HG03457 (cell line): ENCODE results near the gene EPB41L1.

Experiments
- ATAC-seq: cut with Tn5 transposase; IDR thresholded peaks from one replicate; pipeline ENCODE4 v1.9.1; 2021; ENCODE audit warnings: moderate number of reproducible peaks; ENCODE audit not compliant: unreplicated experiment

Gene EPB41L1

DNA sequence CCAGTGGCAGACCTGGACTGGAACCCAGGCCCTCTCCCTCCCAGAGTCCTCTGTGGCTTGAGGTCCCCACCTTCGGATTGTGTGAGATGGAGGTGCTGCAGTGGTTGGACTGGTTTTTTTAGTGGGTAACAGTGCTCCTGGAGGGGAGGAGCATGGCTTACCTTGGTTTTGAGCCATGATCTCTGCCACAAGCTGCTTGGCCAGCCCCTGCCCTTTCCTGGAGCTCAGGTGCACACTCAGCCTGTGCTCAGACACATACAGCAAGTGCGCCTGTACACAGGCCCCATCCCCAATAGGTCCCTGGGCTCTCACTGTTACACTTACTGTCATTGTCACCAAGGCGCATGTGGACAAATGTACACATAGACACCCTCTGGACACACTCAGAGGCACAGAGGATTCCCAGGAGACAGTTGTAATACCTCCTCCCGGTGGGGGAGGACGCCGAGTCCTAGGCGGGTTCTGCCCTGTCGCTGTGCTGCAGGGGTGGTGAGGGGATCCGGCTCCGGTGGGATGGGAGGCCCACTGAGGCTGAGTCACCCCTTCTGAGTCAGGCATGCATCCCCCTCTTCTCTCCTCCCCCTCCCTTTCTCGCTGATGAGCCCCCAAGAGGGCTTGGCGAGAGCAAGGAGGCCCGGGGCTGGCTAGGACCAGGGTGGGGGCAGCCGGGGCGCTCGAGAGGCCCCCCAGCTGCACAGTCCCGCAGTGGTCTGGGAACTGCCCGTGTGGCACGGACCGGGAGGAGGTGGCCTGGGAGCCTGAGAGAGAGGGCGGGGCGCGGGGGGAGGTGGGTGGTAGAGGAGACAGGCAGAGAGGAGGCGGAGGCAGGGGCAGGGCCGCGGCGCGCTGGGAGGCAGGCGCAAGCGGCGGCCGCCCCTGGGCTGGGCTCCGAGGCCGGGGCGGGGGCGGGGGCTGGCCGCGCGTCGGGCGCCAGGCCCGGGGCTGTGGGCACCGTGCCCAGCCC is 522 bp upstream of the EPB41L1 start:
- no peak for ATAC-seq

DNA sequence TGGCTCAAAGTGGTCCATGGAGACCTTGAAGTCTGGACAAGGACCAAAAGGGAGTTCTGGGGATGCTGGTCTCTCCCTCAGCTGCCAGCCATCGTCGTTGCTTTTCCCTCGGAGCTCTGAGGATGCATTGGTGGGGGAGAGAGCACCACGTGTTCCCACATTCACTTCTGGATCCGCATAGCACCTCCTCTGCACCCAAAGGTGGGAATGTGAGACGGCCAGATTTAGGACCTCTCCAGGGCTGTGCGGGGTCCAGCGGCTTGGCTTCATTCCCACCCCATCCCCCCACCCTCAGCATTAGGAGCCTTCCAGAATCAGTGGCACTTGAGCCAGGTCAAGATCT is 1.1 kb downstream of the EPB41L1 start:
- ATAC-seq, result no peak

DNA sequence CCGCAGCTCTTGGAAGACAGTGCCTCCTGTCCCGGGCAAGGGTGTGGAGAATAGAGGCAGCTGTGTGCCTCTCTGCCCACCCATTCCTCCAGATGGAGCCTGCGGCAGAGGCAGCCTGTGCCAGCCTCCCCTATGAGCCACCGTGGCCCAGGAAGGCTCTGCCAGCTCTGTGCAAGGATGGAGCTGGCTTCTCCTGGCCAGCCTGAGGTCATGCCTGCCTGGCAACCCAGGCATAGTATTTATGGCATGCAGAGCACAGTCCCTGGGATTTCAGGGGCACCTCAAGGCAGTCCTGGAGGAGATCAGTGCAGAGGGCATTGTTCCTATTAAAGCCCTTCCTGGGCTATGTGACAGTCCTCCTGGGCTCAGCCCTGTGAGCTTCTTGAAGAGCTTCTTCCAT is 1.5 kb downstream of the EPB41L1 start:
- no peak for ATAC-seq

DNA sequence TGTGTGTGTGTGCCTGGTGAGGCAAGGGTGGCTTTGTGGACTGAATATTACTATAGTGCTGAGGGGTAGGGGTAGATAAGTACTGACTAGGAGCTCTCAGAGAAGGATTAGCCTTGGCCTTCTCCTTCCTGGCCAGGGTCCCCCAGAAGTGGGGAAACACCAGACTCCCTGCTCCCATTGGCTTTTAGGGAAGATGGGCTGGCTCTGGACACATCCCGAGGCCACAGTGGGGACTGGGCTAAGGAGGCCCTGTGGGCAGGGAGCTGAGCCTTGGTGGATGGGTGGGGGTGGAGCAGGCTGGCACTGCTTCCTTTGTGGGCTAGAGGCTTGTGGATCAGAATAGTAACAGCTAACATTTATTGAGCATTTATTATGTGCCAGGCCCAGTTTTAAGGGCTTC is 3.1 kb downstream of the EPB41L1 start:
- ATAC-seq, result no peak

DNA sequence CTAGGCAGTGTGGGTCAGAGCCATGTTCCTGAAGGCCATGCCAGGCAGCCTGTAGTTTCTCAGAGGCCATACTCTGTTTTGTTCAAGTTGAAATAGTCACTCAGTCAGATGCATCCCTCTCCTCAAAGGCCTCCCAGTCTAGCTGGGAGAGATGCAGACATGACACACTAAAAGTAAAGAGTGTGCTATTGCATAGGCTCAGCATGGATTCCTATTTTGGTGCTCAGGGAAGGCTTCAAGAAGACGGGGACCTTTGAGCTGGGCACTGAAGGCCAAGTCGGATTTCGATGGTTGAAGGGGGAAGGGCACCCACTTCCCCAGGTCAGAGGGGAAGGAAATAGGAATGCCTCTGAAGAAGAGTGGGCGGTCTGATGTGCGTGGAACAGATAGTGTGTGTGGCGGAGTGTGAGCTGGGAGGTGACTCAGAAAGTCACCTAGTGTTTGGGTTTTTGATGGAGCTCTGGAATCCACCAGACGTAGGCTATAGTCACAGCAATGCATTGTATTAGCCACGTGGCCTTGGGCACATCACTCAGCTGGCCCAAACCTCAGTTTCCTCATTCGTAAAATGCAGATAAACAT is 3.7 kb downstream of the EPB41L1 start:
- ATAC-seq, result no peak

DNA sequence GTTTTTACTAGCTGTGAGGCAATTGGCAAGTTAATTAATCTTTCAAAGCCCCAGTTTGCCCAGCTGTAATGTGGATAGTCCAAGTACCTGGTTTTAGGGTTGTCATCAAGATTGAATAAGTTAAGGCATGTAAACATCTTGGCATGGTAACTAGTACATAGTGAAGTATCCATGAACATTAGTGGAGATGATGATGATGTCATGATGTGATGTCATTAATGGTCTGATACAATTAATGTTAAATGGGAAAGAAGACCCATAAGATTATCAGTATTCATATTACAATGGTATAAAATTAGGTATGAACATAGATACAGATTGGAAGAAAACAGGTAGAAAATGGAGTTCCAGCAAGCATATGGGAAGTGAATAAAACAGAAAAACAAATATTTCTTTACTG is 5.3 kb downstream of the EPB41L1 start:
- ATAC-seq, result no peak

DNA sequence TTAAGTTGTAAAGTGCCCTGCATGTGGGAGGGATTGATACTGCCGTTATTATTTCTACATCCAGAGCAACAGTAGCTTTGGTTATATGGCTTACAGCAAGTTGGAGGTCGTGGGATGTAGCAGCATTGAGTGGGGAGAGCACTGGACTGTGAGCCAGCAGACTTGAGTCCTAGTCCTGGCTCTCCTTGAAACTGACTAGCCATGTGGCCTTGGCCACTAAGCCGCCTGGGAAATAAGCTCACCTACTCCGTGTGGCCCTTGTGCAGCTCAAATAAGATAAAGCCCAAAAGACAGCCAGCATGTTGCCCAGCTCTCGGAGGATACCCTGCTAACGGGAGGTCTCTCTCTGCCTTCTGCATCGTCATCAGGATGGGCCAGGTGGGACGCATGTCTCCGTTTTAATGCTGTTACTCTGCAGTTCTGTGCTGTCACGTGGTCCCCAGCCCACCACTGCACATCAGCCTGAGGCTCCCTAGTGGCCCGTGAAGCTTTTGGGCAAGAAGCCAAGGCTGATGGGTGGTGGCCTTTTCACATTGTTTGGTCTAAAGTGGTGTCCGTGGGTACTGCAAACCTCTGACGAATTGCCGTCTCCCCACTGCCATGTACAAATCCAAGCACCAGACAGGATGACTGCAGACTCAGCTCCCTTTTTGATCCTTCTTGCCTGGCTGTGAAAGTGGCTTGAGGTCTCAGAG is 7.9 kb downstream of the EPB41L1 start:
- ATAC-seq, result no peak

DNA sequence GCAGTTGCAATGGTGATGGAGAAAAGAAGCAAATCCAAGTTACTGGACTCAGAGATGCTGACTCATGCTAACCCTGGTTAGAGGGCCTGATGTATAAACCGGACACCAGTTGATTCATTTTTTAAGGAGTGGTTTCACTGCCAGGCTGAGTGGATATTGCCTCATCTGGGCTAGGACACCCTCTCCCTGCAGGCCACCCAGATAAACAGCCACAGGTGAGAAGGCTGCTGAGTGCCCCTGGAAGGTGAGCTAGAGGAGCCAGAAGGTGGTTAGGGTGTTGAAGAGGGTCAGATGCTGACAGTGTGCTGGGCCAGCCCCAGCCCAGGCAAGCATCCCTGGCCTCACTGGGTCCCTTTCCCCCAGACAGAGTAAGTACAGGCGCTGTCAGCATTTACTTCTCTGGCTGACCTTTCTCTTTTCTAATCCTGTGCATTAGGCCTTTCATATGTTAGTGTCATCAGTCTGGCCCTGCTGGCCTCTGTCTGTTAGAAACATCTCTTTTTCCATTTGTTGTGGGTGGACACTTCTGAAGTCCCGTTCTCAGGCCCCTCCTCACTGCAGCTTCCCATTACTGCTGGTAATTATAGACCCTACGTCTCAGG is 13.5 kb downstream of the EPB41L1 start:
- ATAC-seq, result no peak

DNA sequence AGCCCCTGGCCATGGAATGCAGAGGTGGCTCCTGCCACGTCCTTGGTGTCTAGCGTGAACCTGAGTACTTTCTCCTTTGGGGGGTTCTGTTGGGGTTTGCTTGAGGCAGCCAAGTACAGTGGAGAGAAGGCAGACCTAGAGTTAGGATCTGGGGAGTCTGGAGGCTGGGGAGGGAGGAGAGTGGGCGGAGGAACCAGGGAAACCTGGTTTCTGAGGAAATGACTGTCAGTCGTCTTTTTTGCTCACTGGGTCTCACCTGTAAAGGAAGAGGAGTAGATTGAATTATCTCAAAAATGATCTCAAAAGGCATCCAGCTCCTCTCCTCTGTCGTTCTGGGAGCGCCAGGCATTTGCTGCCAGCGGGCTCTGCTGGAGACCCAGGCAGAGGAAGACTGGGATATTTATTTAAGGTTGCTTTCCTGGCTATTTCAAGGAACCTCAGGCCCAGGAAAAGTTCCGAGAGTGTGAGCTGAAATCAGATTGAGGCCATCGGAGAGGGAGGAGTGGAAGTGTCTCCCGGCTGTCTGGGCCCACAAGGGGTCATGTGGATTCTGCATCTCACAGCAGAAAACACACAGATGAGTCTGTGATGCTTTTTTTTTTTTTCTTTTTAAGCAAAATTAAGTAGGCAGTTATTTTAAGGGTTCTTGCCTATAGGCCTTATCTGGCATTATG is 16.1 kb downstream of the EPB41L1 start:
- ATAC-seq, result no peak

DNA sequence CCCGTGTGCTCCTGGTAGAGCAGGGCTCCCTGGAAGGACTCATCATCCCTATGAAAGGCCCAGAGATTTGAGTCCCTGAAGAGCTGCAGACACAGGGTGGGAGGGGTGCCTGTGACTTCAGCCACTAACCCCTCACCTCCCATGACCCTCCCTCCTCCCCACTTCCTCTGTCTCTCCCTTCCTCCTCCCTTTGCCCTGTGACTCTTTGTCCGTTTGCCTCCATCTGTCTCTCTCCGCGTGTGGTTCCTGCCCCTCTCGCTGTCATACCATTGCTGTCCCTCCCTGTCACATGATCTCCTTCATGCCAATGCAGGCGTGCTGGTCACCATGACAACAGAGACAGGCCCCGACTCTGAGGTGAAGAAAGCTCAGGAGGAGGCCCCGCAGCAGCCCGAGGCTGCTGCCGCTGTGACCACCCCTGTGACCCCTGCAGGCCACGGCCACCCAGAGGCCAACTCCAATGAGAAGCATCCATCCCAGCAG is 19.0 kb downstream of the EPB41L1 start:
- ATAC-seq, result no peak

DNA sequence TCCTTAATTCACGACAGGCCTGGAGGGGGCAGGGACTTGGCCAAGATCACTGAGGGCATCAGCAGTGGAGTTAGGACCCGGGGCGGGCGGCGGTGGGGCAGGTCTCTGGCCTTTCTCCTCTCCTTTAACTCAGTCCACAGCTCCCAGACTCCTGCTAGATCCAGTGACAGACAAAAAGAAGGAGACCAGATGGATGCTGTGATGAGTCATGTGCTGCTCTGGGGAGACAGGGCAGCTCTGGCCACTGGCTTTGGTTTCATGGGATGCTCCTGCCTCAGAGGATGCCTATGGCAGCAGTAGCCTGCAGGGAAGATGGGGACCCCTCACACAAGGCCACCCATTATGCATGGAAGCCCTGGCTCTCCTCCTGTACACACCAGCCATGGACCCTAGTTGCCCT is 20.5 kb downstream of the EPB41L1 start:
- no peak for ATAC-seq

DNA sequence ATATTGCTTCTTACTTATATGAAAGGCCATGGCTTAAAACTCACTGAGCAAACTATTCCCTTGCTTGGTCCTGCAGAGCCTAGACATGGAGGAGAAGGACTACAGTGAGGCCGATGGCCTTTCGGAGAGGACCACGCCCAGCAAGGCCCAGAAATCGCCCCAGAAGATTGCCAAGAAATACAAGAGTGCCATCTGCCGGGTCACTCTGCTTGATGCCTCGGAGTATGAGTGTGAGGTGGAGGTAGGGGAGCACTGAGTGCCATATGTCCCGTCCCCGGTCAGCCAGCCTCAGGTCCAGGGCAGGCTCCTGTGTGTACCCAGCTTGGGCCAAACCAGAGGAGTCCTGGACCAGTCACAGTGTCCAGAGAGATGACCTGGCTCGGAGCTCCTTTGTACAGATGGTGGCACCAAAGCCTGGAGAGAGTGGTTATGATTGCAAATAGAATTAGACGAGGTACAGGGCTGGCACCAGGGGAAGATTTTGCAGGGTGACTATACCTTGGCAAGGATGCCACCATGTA is 21.0 kb downstream of the EPB41L1 start:
- no peak for ATAC-seq

DNA sequence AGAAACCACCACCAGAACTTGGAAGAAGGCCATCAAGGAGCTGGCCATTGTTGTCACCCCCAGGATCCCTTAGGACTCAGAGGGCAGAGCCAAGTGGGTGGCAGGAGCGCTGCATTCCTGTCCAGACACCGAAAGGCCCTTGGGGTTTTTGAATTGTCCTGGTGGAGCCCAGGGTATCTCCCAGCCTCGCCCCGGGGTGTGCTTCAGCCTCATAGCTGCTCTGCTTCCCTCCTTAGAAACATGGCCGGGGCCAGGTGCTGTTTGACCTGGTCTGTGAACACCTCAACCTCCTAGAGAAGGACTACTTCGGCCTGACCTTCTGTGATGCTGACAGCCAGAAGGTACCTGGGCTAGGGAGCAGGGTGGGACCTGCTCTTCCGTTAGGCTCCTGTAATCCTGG is 23.2 kb downstream of the EPB41L1 start:
- ATAC-seq, result no peak

DNA sequence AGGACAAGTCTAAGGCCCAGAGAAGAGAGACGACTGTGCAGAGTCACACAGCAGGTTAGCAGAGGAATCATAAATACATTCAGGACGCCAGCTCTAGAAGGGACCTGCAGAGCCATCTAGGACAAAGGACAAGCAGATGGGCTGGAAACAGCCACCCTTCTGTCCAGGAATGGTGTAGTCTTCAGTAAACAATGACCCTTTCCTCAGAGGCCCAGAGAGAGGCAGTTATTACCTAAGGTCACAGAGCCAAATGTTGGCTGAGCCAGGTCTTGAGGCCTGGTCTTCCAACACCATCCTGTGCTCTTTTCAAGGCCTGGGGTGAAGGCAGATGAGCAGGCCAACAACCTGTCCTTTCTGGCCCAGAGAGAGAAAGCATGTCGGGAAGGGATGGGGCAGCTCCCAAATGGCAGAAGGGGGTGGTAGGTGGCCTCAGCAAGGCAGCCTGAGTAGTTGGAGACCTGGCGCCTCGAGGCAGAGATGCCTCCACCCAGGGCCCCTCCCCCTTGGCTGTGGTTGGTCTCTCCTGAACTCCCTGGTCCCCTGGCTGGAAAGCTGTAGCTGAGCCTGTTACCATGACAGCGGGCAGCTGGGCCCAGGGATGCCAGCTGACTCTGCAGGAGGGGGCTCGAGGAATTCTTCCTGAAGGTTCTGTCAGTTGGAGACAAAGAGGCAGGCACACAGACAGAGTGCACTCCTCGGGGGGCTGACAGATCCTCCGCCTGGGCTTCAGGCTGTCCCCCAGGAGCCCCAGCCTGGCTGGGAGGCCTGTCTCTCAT is 24.8 kb downstream of the EPB41L1 start:
- ATAC-seq, result no peak

DNA sequence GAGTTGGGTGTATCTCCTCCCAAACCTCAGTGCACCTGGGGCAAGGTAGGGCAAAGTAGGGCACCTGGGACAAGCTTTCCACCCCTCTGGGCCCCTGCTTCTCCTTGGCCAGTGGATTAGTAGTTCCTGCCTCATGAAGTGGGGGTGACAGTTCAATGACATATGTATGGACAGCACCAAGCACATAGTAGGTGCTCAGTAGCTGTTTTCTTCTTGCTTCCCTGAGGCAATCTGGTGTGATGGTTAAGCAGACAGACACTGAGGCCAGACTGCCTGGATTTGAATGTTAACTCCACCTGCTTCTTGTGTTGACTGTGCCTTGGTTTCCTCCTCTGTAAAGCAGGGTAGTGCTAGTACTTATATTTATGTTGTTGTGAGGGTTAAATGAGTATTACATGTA is 25.8 kb downstream of the EPB41L1 start:
- ATAC-seq, result no peak

DNA sequence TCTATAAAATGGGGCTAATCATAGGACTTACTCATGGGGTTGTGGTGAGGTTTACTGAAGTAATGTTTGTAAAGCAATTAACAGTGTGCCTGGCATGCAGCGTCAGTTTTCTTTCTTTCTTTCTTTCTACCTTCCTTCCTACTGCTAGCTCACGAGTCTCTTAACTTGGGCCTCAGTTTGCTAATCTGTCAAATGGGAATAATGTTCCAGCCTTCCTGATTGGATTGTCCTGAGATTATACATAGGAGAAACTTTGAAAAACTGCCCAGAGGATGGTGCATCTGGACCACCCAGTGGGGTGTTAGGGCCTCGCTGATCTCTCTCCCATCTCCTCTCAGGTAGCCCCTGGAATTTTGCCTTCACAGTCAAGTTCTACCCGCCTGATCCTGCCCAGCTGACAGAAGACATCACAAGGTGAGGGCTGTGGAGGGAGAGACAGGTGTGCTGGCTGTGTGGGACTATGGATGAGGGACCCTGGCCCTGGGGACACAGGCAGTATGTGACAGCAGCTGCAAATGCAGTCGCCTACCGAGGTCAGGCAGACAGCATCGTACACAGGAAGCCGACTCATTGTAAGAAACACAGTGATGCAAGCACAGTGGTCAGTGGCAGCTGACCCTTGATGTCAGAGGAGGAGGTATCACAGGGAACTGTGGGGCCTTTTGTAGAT is 27.5 kb downstream of the EPB41L1 start:
- ATAC-seq, result no peak

DNA sequence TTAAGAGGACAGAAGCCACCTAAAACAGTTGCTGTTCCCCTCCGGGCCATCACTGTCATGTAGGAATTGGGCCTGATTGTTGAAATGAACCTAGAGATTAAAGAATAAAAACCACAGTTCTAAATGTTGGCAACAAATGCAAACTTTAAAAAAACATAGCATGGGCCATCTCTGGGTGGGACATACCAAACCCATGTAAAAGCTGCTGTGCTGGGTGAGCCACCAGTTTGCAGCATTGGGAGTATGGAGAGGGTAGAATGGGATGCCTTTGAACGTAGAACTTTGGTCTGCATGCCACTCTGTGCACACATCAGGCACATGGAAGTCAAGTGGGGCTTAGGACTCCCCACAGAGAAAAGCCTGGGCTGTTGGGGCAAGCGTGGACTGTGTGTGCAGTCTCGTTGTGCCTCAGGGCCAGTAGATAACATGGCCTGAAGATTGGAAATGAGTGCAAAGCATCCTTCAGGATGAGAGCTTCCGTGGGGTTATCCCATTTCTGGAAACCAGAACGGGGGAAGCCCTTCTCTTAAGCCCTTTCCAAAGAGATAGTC is 28.1 kb downstream of the EPB41L1 start:
- no peak for ATAC-seq

DNA sequence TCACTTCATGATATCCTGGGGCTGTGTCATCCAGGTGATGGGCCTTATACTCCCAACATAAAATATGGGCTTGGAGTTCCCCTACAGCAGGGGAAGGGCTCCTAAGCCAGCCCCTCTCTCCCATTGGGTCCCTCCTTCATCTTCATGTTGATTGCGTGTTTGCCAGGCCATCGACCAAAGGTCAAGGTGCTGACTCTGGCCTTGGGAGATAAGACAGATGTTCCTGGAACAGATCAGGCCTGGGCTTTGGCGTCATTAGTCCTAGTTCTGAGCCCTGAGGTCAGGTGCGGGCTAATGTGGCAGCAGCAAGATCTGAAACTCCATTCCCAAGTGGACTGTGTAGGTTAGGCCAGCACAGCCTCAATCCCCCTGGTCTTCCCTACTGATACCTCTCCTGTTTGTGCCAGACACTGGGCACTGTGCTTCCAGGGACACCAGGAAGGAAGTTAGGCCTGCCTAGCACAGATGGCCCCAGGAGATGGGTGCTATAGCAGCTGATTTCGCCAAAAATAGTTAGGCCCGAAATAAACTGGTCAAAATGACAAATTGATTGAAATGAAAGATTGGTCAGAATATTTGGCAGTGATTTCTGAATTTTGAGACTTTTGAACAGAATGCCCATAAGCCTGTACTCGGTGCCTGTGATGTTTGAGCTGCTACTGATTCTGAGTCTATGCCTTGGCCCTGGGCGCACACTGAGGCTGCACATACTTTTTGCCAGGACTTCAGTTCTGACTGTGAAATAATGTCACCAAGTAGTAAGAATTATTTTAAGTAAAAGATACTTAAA is 28.8 kb downstream of the EPB41L1 start:
- no peak for ATAC-seq
